ENCODE results near the gene SVOP. TPM values are rescaled to one million over a fixed set of nuclear protein-coding genes. Genes with fewer than 3 reads are reported as not detected.
A peak's percentile ranks its signal among the peaks of the same experiment; 100 is the strongest.
"Not testable (repeated sequence)": the region's sequence is repeated elsewhere in the genome, so short reads cannot be mapped to it uniquely, and the experiment has no call there.

Gene SVOP
- total RNA-seq, 1 donor = under 0.01 TPM

GRCh38 chr12:109033239-109034196 is 12.7 kb upstream of the SVOP start:
- no peak for DNase-seq (ENCODE audit: low read depth in 2 of 3, low spot score in 2 of 3)

GRCh38 chr12:109029411-109029810 is 8.5 kb upstream of the SVOP start:
- no peak for DNase-seq (ENCODE audit: low read depth in 2 of 3, low spot score in 2 of 3)

GRCh38 chr12:109028624-109029023 is 7.8 kb upstream of the SVOP start:
- not testable (repeated sequence) for DNase-seq (ENCODE audit: low read depth in 2 of 3, low spot score in 2 of 3)

DNA sequence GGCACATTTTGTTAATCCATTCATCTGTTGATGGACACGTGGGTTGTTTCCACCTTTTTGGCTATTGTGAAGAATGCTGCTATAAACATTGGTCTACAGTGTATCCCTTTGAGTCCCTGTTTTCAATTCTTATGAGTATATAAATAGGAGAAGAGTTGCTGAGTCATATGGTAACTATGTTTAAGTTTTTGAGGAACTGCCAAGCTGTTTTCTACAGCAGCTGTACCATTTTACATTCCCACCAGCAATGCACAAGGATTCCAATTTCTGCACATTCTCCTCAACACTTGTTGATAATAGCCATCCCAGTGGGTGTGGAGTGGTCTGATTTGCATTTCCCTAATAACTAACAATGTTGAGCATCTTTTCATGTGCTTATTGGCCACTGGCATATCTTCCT is 6.9 kb upstream of the SVOP start:
- DNase-seq (ENCODE audit: low read depth in 2 of 3, low spot score in 2 of 3) = peak in 1 of 3 donors; percentile 21

DNA sequence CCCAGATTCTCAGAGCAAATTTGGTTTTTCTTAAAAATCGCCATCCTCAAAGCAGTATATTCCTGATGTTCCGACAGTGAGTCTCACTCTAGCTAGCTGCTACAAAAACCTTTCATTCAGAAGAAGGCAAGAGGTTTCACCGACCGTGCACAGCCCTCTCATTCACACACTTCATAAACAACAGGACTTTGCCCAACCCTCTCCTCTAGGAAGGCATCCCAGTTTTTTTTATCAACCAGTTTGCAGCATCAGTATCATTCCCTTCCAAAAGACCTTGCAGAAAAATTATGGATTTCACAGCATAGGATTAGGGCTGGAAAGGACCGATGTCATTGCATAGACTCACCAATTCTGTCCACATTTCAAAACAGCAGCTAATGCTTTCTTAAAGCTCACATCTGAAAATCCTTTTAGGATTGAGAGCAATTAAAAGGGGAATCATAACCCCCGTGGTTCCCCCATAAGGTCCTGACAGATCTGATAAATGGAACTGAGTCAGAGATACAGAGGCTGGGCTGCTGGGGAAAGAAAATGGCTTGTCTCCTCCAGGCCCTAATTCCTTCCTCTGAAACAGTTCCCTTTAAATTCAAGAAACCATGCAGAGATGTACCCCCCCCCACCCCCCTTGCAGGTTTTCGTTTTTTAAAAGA is 597 bp downstream of the SVOP start:
- DNase-seq (ENCODE audit: low read depth in 2 of 3, low spot score in 2 of 3) = no peak

DNA sequence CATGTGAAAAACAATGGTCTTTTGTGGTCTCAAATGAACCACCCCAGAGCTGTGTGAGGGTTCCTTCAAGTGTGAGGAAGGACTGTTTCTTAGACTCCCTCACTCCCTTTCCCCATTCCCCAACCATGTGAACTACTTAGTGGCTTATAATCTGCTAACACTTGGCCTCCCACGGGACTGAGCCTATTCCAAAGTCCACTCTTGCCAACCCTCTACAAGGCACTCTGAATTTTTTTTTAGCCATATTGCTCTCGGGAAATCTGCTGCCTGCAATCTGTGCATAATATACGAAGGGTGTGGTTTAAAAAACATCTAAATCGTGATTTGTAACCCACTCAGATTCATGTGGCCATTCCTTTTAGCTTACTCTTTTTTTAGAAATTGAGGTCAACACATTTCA is 2.6 kb downstream of the SVOP start:
- no peak for DNase-seq (ENCODE audit: low read depth in 2 of 3, low spot score in 2 of 3)

DNA sequence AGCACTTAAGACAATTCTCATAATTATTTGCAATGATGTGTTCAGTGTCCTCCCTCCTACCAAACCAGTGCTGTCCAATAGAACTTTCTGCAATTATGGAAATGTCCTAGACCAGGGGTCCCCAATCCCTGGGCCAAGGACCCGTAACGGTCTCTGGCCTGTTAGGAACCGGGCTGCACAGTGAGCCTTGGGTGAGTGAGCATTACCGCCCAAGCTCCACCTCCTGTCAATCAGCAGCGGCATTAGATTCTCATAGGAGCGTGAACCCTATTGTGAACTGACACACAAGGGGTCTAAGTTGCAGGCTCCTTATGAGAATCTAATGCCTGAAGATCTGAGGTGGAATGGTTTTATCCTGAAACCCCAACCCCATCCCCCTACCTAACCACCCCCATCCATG is 3.9 kb downstream of the SVOP start:
- no peak for DNase-seq (ENCODE audit: low read depth in 2 of 3, low spot score in 2 of 3)

DNA sequence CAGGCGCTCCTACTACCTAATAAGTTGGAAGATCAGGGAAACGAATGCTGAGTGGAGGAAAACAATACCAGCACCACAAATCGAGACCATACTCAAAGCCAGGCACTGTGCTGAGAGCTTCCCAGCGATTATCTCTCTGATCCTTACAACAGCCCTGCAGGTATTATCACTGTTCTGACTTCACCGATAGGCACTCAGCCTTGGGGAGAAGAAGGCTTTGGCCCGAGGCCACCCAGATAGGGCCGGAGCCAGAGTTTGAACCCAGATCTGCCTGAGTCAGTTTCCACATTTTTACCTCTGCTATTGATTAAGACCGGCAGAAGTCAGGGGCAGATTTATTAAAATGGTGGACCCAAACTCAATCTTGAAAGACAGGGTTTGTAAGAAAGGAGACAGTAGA is 4.9 kb downstream of the SVOP start:
- DNase-seq (ENCODE audit: low read depth in 2 of 3, low spot score in 2 of 3) = no peak

DNA sequence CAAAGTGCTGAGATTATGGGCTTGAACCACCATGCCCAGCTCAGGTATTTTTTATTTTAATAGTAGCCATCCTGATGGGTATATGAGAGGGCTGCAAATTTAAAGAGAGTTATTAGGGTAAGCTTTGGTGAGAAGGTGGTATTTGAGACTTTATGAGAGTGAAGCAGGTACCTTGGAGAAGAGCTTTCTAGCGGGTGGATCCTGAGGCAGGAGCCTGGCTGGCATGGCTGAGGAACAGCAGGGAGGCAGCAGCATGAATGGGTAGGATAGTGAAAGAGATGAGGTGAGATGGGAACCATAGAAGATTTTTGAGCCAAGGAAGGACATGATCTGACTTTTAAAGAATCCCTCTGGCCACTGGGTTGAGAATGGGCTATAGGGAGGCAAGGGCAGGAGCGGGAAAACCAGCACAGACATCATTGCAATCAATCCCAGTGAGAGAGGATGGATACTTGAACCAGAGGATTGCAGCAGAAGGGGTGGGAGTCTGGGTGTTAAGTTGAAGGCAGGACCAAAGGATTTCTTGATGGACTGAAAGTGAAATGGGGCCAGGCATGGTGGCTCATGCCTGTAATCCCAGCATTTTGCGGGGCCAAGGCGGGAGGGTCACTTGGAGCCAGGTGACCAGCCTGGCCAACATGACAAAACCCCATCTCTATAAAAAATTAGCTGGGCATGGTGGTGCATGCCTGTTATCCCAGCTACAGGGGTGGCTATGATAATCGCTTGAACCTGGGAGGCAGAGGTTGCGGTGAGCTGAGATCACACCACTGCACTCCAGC is 5.7 kb downstream of the SVOP start:
- no peak for DNase-seq (ENCODE audit: low read depth in 2 of 3, low spot score in 2 of 3)

GRCh38 chr12:109010259-109010658 is 10.6 kb downstream of the SVOP start:
- no peak for DNase-seq (ENCODE audit: low read depth in 2 of 3, low spot score in 2 of 3)

DNA sequence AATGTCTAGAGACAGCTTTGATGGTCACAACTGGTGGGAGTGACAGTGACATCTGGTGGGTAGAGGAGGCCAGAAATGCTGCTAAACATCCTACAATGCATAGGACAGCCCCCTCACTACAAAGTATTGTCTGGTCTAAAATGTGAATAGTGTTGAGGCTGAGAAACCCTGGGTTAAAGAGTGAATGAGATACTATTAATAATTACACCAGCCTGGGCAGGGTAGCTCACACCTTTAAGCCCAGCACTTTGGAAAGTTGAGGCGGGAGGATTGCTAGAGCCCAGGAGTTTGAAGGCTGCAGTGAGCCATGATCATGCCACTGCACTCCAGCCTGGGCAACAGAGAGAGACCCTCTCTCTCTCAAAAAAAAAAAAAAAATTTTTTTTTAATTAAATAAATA is 11.1 kb downstream of the SVOP start:
- DNase-seq (ENCODE audit: low read depth in 2 of 3, low spot score in 2 of 3) = no peak

DNA sequence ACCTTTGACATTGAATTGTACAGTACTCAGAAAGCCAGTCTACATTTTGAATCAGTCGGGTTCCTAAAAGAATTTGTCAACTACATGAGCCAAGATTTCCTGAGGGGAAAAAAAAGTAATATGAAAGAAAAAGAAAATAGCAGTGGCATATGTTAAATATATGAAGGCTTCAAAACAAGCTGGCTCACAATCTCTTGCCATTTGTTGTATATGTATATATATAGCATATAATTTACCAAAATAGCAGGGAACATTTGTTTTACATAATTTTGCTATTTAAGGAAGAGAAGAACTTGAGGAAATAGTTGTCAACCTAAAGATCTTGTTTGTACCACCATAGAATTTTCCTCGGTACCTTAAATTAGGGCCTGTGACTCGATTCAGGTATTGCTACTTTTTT is 16.9 kb downstream of the SVOP start:
- DNase-seq (ENCODE audit: low read depth in 2 of 3, low spot score in 2 of 3) = no peak

- no peak for DNase-seq (ENCODE audit: low read depth in 2 of 3, low spot score in 2 of 3)
Measured at GRCh38 chr12:108996320-108996719, 24.5 kb downstream of the SVOP start.

DNA sequence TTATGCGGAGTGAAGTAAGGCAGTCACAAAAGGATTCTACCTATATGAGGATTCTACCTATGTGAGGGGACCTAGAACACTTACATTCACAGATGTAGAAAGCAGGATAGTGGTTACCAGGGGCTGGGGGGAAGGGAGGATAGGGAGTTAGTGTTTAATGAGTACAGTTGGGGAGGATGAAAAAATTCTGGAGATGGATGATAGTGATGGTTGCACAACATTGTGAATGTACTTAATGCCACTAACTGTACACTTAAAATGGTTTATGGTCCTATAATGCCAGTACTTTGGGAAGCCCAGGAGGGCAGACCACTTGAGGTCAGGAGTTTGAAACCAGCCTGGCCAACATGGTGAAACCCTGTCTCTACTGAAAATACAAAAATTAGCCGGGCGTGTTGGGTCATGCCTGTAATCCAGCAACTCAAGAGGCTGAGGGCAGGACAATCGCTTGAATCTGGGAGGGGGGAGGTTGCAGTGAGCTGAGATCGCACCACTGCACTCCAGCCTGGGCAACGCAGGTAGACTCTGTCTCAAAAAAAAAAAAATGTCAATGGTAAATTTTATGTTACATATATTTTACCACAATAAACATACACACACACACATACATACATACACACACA is 25.4 kb downstream of the SVOP start:
- DNase-seq (ENCODE audit: low read depth in 2 of 3, low spot score in 2 of 3) = no peak

GRCh38 chr12:108990103-108990502 is 30.8 kb downstream of the SVOP start:
- not testable (repeated sequence) for DNase-seq (ENCODE audit: low read depth in 2 of 3, low spot score in 2 of 3)

DNA sequence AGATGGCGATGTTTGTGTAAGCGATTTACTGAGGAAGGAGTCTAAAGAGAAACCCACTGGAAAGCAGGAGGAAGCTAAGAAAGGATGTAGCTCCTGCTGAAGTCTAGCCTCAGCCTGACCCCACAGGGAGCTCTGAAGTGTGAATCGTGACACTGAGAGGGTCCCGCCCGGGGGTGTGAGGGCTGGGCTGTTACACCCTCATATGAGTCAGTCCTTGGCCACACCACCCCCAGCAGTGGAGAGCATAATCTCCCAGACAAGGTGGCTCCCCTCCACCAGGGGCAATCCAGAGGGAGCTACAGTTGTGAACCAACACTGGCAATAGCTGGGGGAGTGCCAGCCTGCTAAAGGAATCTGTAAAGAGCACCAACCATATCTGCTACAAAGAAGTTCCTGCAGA is 31.5 kb downstream of the SVOP start:
- no peak for DNase-seq (ENCODE audit: low read depth in 2 of 3, low spot score in 2 of 3)

DNA sequence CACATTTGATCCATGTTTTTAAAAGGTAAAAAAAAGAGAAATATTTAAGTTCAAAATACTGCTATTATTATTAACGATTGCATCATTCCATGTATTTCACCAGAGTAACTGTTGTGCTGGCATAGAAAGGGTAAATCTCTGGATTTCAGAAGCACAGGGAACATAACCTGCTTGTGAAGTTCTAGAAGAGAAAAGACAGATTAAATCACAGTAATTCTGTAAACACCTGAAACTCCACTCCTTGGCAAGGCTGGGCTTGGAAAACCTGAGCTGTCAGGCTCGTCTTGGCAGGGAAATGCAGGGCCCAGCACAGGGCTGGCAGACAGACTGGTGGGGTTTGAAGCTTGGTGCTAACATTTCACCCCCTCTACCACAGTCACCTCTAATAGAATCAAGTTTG is 35.1 kb downstream of the SVOP start:
- DNase-seq (ENCODE audit: low read depth in 2 of 3, low spot score in 2 of 3) = no peak

- no peak for DNase-seq (ENCODE audit: low read depth in 2 of 3, low spot score in 2 of 3)
Measured at GRCh38 chr12:108983227-108983626, 37.6 kb downstream of the SVOP start.

DNA sequence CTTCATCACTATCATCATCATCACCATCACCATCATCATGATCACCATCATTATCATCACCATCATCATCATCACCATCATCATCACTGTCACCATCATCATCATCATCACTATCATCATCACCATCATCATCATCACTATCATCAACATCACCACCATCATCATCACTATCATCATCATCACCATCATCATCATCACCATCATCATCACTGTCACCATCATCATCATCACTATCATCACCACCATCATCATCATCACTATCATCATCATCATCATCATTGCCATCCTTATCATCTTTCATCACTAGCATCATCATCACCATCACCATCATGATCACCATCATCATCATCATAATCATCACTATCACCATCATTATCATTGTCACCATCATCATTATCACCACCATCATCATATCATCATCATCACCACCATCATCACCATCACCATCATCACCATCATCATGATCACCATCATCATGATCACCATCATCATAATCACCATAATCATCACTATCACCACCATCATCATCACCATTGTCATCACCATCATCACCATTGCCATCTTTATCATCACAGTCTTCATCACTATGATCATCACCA is 38.1 kb downstream of the SVOP start:
- no peak for DNase-seq (ENCODE audit: low read depth in 2 of 3, low spot score in 2 of 3)

DNA sequence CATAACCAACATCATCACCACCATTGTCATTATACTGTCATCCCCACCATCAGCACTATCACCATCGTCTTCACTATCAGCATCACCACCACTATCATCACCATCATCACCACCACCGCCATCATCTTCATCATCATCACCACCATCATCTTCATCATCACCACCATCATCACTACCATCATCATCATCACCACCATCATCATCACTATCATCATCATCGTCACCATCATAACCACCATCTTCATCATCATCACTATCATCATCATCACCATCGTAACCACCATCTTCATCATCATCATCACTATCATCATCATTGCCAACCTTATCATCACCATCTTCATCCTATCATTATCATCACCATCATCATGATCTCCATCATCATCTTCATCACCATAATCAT is 39.0 kb downstream of the SVOP start:
- DNase-seq (ENCODE audit: low read depth in 2 of 3, low spot score in 2 of 3) = no peak

All from hematopoietic multipotent progenitor cell (in vitro differentiated cells).